Testis (tissue), 3 donors: ENCODE measurements around the gene SDR39U1. TPM values are rescaled to one million over a fixed set of nuclear protein-coding genes. Genes with fewer than 3 reads are reported as not detected.
"Not testable (repeated sequence)": the region's sequence is repeated elsewhere in the genome, so short reads cannot be mapped to it uniquely, and the experiment has no call there.

Source experiments
- DNase-seq: peaks from one replicate; pipeline ENCODE4 v3.0.0-alpha.2; 2019
- H3K27ac ChIP-seq, 2 donors: fragments of 200-600 bp; sonication (generic); one replicate each; pipeline ENCODE4 v1.5.1; 2019
- H3K27me3 ChIP-seq: fragments of 200-600 bp; sonication (generic); one replicate; pipeline ENCODE4 v1.5.1; 2019
- H3K36me3 ChIP-seq: fragments of 200-600 bp; sonication (generic); one replicate; pipeline ENCODE4 v1.5.1; 2017; ENCODE audit warnings: low read depth; ENCODE audit errors: missing control alignments
- H3K4me1 ChIP-seq: fragments of 200-600 bp; sonication (generic); one replicate; pipeline ENCODE4 v1.5.1; 2019
- H3K4me3 ChIP-seq, 2 donors: fragments of 200-600 bp; sonication (generic); one replicate each; pipeline ENCODE4 v1.5.1; 2017 to 2019
- H3K9me3 ChIP-seq: fragments of 200-600 bp; sonication (generic); one replicate; pipeline ENCODE4 v1.5.1; 2017
- CTCF ChIP-seq, 3 experiments: fragments of 450-650 bp in 2 of 3; fragments of 200-600 bp in 1 of 3; sonication (generic) in 1 of 3; IDR thresholded peaks; one replicate each; pipeline ENCODE4 v1.5.1; 2016 to 2019; ENCODE audit warnings: antibody characterized with exemption in 3 of 3, mild to moderate bottlenecking in 2 of 3, moderate library complexity in 1 of 3
- POLR2A ChIP-seq: fragments of 450-650 bp; IDR thresholded peaks from one replicate; pipeline ENCODE4 v1.6.1; 2017; ENCODE audit warnings: antibody characterized with exemption, mild to moderate bottlenecking, moderate library complexity
- WGBS, 2 donors: methylation state at CpG; one replicate each; pipeline ENCODE4 v1.1.5; 2018; 5-methylcytosine and 5-hydroxymethylcytosine counted together
- intact Hi-C: fragments of 100-400 bp; cut with DNase I; formaldehyde crosslinking; loops from one replicate; pipeline ENCODE4 v1.15.1; 2023; ENCODE audit warnings: low total_unique reads
- polyA plus RNA-seq: library from polyadenylated mRNA; stranded (reverse); fragments of 350-450 nt; fragmentation: Illumina TruSeq; extraction: RNeasy Lipid Tissue Mini Kit (QIAGEN cat#74804); gene quantifications from one replicate; pipeline ENCODE4 v1.2.3, GENCODE V29; 2014; ENCODE audit warnings: low read depth, low replicate concordance; ENCODE audit not compliant: insufficient read depth
- total RNA-seq, 2 donors: library from RNA; depleted of rRNA; stranded (reverse); fragments of >200 nt; gene quantifications; one replicate each; pipeline ENCODE4 v1.2.3, GENCODE V29; 2016

Gene SDR39U1
- total and polyA plus RNA-seq, 3 donors from 2014 or later: 76.6 to 86.1 (median 76.7) TPM

- no peaks in the 10 kb centered on the region for H3K36me3 ChIP-seq
- TF ChIP-seq CTCF (IDR thresholded peaks at IDR 0.05): no peak
- no peak for TF ChIP-seq POLR2A
- intact Hi-C loops: no loop called here
- no peaks in the 10 kb centered on the region for H3K4me1 ChIP-seq
- WGBS, 2 donors: 78 to 82% methylated on average over 3 of the region's 3 CpGs
- H3K4me3 ChIP-seq: no peak overlapping the region
- H3K27ac ChIP-seq: no peak overlapping the region
- H3K9me3 ChIP-seq: no peaks in the 10 kb centered on the region
- DNase-seq: no peak
- H3K27me3 ChIP-seq: no peaks in the 10 kb centered on the region
Measured at GRCh38 chr14:24459331-24459730, 16.8 kb upstream of the SDR39U1 start.

- H3K36me3 ChIP-seq: no peaks in the 10 kb centered on the region
- H3K27ac ChIP-seq: no peak overlapping the region
- no peaks in the 10 kb centered on the region for H3K4me1 ChIP-seq
- TF ChIP-seq POLR2A: no peak
- no peak for TF ChIP-seq CTCF (IDR thresholded peaks at IDR 0.05)
- H3K9me3 ChIP-seq: no peaks in the 10 kb centered on the region
- intact Hi-C loops: no loop called here
- no peaks in the 10 kb centered on the region for H3K27me3 ChIP-seq
- DNase-seq: no peak
- H3K4me3 ChIP-seq: no peak overlapping the region
- WGBS, 2 donors: 76 to 87% methylated on average over 1 of the region's 1 CpG
Measured at GRCh38 chr14:24458736-24459135, 16.2 kb upstream of the SDR39U1 start.

GRCh38 chr14:24456980-24457379, 14.4 kb upstream of the SDR39U1 start:
- H3K9me3 ChIP-seq: no peaks in the 10 kb centered on the region
- H3K36me3 ChIP-seq: no peaks in the 10 kb centered on the region
- H3K27ac ChIP-seq: no peak overlapping the region
- no peaks in the 10 kb centered on the region for H3K27me3 ChIP-seq
- intact Hi-C loops: no loop called here
- H3K4me1 ChIP-seq: no peaks in the 10 kb centered on the region
- H3K4me3 ChIP-seq: no peak overlapping the region
- DNase-seq: no peak
- TF ChIP-seq POLR2A: no peak
- no peak for TF ChIP-seq CTCF (IDR thresholded peaks at IDR 0.05)

- H3K4me1 ChIP-seq, H3K27ac ChIP-seq, H3K4me3 ChIP-seq, DNase-seq, H3K27me3 ChIP-seq, H3K36me3 ChIP-seq, intact Hi-C loops, H3K9me3 ChIP-seq: not testable (repeated sequence)
- 84 to 96% methylated on average over 2 of the region's 2 CpGs for WGBS, 2 donors
Measured at GRCh38 chr14:24450828-24451227, 8.3 kb upstream of the SDR39U1 start.

- Histone ChIP-seq H3K9me3 (no peaks in the 10 kb centered on the region), H3K4me3 (peak overlapping the region; percentile 70 to 84), H3K27me3 (no peaks in the 10 kb centered on the region), H3K27ac (peak overlapping the region; percentile 93 to 96), H3K36me3 (no peaks in the 10 kb centered on the region), H3K4me1 (peaks cover 17% of the 10 kb centered on the region)
- 2 to 4% methylated on average over 6 to 7 of the region's 7 CpGs for WGBS, 2 donors
- intact Hi-C loops: no loop called here
- TF ChIP-seq CTCF (IDR thresholded peaks at IDR 0.05) (no peak), POLR2A (no peak)
- no peak for DNase-seq
Measured at GRCh38 chr14:24443053-24443665, 583 bp upstream of the SDR39U1 start.
